ENCODE results near the gene NKD1. TPM values are rescaled to one million over a fixed set of nuclear protein-coding genes. Genes with fewer than 3 reads are reported as not detected.

The NKD1 gene
- total RNA-seq, 1 donor: under 0.01 TPM

GRCh38 chr16:50610331-50611262, 62.4 kb downstream of the NKD1 start:
- no peak overlapping the region for H2AFZ ChIP-seq (ENCODE audit: low read length)
- no peaks in the 10 kb centered on the region for H3K4me1 ChIP-seq (ENCODE audit: insufficient read depth, low read length)
- no peak for DNase-seq (ENCODE audit: insufficient read length, low spot score, missing footprints)
- H4K20me1 ChIP-seq (ENCODE audit: insufficient read depth, low read length): no peaks in the 10 kb centered on the region
- H3K4me2 ChIP-seq (ENCODE audit: insufficient read depth, low read length): no peak overlapping the region
- H3K27ac ChIP-seq (ENCODE audit: low read depth, low read length): no peak overlapping the region
- no peak overlapping the region for H3K4me3 ChIP-seq (ENCODE audit: insufficient read depth, low read length)
- no peaks in the 10 kb centered on the region for H3K27me3 ChIP-seq (ENCODE audit: insufficient read depth, low read length)
- H3K9me3 ChIP-seq (ENCODE audit: low read depth, low read length): no peaks in the 10 kb centered on the region
- no peaks in the 10 kb centered on the region for H3K79me2 ChIP-seq (ENCODE audit: insufficient read depth, low read length)
- no peaks in the 10 kb centered on the region for H3K36me3 ChIP-seq (ENCODE audit: insufficient read depth, low read length)
- TF ChIP-seq CTCF (IDR thresholded peaks at IDR 0.05; ENCODE audit: extremely low read depth, low read depth, low read length): no peak

GRCh38 chr16:50611332-50611934, 63.2 kb downstream of the NKD1 start:
- Histone ChIP-seq H3K27ac (ENCODE audit: low read depth, low read length) (no peak overlapping the region), H3K4me3 (ENCODE audit: insufficient read depth, low read length) (no peak overlapping the region), H3K4me2 (ENCODE audit: insufficient read depth, low read length) (no peak overlapping the region), H3K36me3 (ENCODE audit: insufficient read depth, low read length) (no peaks in the 10 kb centered on the region), H3K9me3 (ENCODE audit: low read depth, low read length) (no peaks in the 10 kb centered on the region), H2AFZ (ENCODE audit: low read length) (no peak overlapping the region), H4K20me1 (ENCODE audit: insufficient read depth, low read length) (no peaks in the 10 kb centered on the region), H3K27me3 (ENCODE audit: insufficient read depth, low read length) (no peaks in the 10 kb centered on the region), H3K4me1 (ENCODE audit: insufficient read depth, low read length) (no peaks in the 10 kb centered on the region), H3K79me2 (ENCODE audit: insufficient read depth, low read length) (no peaks in the 10 kb centered on the region)
- no peak for TF ChIP-seq CTCF (IDR thresholded peaks at IDR 0.05; ENCODE audit: extremely low read depth, low read depth, low read length)
- DNase-seq (ENCODE audit: insufficient read length, low spot score, missing footprints): no peak

GRCh38 chr16:50611995-50612848, 64.0 kb downstream of the NKD1 start:
- no peak overlapping the region for H3K4me2 ChIP-seq (ENCODE audit: insufficient read depth, low read length)
- no peaks in the 10 kb centered on the region for H3K9me3 ChIP-seq (ENCODE audit: low read depth, low read length)
- H3K4me3 ChIP-seq (ENCODE audit: insufficient read depth, low read length): no peak overlapping the region
- no peaks in the 10 kb centered on the region for H3K4me1 ChIP-seq (ENCODE audit: insufficient read depth, low read length)
- no peak for DNase-seq (ENCODE audit: insufficient read length, low spot score, missing footprints)
- no peaks in the 10 kb centered on the region for H3K27me3 ChIP-seq (ENCODE audit: insufficient read depth, low read length)
- H3K36me3 ChIP-seq (ENCODE audit: insufficient read depth, low read length): no peaks in the 10 kb centered on the region
- H3K27ac ChIP-seq (ENCODE audit: low read depth, low read length): no peak overlapping the region
- no peaks in the 10 kb centered on the region for H3K79me2 ChIP-seq (ENCODE audit: insufficient read depth, low read length)
- H4K20me1 ChIP-seq (ENCODE audit: insufficient read depth, low read length): no peaks in the 10 kb centered on the region
- no peak for TF ChIP-seq CTCF (IDR thresholded peaks at IDR 0.05; ENCODE audit: extremely low read depth, low read depth, low read length)
- H2AFZ ChIP-seq (ENCODE audit: low read length): no peak overlapping the region
